NCI-H1092 treated with DMSO at 0.1 percent for 48 hours (cell line): Measurements from ENCODE around the gene BAZ1B.
A peak's percentile ranks its signal among the peaks of the same experiment; 100 is the strongest.
"Not testable (repeated sequence)": the region's sequence is repeated elsewhere in the genome, so short reads cannot be mapped to it uniquely, and the experiment has no call there.

Experiments
- DNase-seq: peaks from one replicate; lab custom pipeline; 2025; lab: John Stamatoyannopoulos, UW

BAZ1B gene

GRCh38 chr7:73522105-73522872 lies at the start of gene BAZ1B:
Gene BAZ1B, minus strand, starts transcription at chr7:73522293. Its CDS starts 360 bp downstream, at chr7:73521933.
- DNase-seq: peak; percentile 99

DNA sequence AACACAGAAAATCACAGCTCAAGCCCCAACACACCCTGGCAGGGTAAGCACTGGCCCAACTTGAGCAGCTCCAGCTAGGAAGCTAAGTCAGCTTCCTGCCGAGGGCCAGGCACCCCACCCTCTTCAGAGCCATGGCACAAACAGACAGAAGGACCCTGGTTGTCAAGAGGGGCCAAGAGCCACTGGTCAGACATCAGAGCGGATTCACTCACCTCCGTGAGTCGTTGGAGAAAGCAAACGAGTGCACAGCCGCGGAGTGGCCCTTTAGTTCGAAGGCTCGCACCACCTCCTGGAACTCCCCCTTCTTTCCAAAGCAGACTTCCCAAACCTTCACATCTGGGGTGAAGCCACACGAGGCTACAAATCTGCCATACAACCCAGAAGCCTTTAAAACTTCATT lies 48.9 kb upstream of the BAZ1B start:
- DNase-seq: no peak

- DNase-seq: no peak
These were observed 48.4 kb upstream of the BAZ1B start for GRCh38 chr7:73570521-73570920.

DNA sequence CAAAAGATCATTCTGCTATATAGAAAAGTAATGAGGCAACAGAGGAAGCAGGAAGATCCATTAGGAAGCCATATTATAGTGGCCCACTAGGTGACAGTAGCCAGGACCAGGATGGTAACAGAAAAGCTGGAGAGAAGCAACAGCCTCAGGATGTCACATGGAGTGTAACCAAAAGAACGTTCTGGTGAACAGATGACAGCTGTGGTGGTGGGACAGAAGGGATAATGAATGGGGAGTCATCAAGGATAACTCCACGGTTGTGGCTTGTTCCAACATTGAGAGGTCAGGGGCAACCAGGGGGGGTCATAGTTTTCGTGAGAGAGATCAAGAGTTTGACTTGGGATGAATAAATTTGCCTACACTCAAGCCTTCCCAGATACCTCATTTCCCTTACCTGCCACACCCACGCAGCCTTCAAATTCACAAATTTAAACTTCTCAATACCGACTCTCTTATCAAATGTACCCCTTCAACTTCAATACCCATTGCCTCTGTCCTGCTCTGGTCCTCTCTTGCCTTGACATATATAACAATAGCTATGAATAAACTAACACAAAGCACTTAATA lies 47.0 kb upstream of the BAZ1B start:
- DNase-seq: no peak

- DNase-seq: no peak
These were observed 46.0 kb upstream of the BAZ1B start for GRCh38 chr7:73567846-73568685.

DNA sequence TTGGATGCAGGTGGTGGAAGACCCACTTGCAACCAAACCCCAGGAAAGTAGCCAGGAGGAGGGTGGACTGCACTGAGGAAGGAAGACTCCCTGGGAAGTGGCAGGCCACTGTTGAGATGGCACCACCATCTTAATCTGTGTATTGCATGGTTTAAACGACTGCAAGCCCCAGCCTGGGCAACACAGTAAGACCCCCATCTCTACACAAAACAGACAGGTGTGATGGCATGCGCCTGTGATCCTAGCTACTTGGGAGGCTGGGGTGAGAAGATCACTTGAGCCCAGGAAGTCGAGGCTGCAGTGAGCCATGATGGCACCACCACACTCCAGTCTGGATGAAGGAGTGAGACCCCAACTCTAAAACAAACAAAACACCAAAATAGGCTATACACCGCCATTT lies 45.0 kb upstream of the BAZ1B start:
- no peak for DNase-seq

DNA sequence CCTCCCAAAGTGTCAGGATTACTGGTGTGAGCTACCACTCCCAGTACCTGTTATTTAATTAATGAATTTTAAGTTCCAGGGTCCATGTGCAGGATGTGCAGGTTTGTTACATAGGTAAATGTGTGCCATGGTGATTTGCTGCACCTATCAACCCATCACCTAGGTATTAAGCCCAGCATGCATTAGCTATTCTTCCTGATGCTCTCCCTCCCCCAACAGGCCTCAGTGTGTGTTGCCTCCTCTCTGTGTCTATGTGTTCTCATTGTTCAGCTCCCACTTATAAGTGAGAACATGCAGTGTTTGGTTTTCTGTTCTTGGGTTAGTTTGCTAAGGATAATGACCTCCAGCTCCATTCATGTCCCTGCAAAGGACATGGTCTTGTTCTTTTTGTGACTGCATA lies 44.3 kb upstream of the BAZ1B start:
- DNase-seq: not testable (repeated sequence)

DNA sequence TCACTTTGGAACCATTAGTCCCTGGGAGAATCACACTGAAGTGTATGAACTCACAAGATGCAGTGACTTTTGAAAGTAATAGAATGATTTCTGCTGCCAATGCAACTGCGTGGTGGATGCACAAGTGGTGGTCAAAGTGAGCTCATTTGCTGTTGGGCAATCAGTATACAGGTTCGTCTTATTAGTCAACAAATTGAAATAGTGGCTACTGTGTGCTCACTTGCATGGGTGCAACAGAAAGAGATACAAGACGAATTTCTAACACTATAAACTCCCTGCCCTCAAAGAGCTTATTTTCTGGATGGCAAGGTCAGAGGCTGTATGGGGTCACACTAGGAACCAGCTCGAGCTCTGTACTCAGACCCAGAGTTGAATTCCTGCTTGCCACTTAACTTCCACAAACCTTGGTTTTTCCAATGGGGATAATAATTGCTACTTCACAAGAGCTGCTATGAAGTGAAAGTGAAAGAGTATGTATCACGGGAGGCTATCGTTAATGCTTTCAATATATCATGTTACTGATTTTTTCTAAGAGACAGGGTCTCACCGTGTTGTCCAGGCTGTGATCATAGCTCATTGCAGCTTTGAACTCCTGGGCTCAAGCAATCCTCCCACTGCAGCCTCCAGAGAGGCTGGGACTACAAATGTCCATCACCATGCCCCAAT lies 43.7 kb upstream of the BAZ1B start:
- DNase-seq: no peak

GRCh38 chr7:73560109-73560835 lies 38.2 kb upstream of the BAZ1B start:
- DNase-seq: no peak

DNA sequence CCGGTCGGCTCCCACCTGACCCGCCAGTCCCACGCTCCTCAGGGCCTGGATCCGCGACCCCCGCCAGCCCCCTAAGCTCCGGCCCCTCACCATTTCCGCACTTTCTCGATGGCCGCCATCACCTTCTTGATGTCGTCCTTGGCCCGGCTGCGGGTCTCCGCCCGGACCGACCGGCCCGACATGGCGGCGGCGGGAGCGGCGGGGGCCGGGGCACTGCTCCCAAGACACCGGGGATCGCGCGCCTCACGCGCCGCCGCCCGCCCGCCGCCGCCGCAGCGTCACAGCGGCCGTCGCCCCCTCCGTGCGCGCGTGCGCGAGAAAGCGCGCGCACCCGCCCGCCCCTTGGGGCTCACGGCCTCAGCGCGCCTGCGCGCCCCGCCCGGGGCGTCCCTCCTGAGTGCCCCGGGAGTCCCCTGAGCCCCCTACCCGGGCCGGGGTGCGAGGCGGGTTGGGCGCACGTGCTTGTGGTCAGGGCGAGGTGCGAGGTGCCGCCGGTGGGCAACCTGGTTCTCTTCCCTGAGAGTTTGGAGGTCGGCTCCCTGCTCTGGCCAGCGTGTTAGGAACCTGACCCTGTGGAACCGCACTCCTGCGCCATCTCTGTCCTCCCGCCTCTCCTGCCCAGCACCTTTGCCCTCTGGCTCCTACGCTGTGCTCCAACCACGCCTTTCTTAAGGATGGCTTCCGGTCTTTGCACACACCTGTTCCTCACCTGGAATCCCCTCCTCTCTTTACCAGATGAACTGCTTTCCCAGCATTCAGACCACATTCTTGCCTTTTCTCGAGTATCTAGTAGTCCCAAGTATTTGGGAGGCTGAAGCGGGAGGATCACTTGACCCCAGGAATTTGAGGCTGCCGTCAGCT lies 35.5 kb upstream of the BAZ1B start, which contains the start of gene BCL7B:
Gene BCL7B (minus strand): TSS at position 294 of the 861 bp plus-strand sequence. CDS start 112 bp downstream, at position 182.
- peak; percentile 75 for DNase-seq

GRCh38 chr7:73557108-73557396 lies 35.0 kb upstream of the BAZ1B start:
- DNase-seq: peak; percentile 93

DNA sequence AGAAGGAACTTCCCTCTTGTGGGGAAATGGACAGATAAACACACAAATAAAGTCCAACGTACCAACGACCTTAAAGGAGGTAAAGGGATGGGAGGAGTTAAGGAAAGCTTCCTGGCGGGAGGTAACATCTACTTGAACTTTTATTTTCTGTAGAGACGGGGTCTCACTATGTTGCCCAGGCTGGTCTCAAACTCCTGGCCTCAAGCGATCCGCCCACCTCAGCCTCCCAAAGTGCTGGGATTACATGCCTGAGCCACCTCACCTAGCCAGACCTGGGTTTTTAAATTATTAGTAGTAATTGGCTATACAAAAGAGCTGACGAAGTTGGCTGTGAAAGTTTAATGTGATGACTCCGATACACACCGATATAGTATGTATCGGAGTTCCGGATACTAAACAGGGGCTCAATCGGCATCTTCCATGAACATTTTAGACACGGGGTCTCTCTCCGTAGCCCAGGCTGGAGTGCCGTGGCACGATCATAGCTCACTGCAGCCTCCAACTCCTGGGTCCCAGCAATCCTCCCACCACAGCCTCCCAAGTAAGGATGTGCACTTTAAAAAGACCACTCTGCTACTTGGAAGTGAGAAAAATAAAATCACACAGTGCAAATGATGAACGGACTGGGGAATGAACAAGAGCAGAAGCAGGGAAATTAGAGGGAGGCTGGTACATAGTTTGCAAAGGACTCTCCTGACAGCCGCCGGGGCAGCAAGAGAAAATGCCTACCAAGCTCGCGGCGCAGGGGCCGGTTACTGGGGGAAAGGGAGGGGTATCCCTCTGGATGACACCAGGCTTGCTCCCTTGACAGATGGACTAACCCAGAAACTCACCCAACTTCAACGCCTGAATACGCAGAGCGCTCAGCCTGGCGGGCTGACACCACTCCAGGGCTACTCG lies 34.4 kb upstream of the BAZ1B start:
- DNase-seq: no peak

GRCh38 chr7:73555411-73555982 lies 33.4 kb upstream of the BAZ1B start:
- no peak for DNase-seq

- not testable (repeated sequence) for DNase-seq
These were observed 28.0 kb upstream of the BAZ1B start for GRCh38 chr7:73550093-73550492.

DNA sequence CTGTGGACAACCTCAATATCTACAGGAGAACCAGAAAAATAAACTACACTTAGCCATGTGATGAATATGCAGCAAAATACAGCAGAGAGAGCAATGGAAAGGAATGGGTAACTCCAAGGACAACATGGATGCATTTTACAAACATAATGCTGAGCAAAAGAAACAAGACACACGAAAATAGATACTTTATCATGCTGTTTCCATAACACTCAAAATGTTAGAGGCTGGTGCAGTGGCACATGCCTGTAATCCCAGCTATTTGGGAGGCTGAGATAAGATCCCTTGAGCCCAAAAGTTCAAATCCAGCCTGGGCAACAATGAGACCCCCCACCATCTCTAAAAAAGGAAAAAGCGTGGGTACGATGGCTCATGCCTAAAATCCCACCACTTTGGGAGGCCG lies 27.1 kb upstream of the BAZ1B start:
- DNase-seq: no peak

GRCh38 chr7:73547841-73548240 lies 25.7 kb upstream of the BAZ1B start:
- DNase-seq: no peak

DNA sequence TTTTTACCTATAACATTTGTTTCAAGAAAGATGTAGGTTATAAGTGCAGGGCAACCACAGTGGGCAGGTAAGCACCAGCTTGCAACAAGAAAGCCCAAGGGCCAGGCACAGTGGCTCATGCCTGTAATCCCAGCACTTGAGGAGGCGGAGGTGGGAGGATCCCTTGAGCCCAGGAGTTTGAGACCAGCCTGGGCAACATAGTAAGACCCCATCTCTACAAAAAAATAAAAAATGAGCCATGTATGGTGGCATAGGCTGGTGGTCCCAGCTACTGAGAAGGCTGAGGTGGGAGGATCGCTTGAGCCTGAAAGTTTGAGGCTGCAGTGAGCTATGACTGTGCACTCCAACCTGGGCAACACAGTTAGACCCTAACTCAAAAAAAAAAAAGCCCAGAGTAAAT lies 22.6 kb upstream of the BAZ1B start:
- no peak for DNase-seq

- no peak for DNase-seq
These were observed 19.6 kb upstream of the BAZ1B start for GRCh38 chr7:73541722-73542121.

- DNase-seq: no peak
These were observed 17.6 kb upstream of the BAZ1B start for GRCh38 chr7:73539709-73540108.
